ENCODE results near the gene IMMP2L.
"Not testable (repeated sequence)": the region's sequence is repeated elsewhere in the genome, so short reads cannot be mapped to it uniquely, and the experiment has no call there.

The IMMP2L gene

DNA sequence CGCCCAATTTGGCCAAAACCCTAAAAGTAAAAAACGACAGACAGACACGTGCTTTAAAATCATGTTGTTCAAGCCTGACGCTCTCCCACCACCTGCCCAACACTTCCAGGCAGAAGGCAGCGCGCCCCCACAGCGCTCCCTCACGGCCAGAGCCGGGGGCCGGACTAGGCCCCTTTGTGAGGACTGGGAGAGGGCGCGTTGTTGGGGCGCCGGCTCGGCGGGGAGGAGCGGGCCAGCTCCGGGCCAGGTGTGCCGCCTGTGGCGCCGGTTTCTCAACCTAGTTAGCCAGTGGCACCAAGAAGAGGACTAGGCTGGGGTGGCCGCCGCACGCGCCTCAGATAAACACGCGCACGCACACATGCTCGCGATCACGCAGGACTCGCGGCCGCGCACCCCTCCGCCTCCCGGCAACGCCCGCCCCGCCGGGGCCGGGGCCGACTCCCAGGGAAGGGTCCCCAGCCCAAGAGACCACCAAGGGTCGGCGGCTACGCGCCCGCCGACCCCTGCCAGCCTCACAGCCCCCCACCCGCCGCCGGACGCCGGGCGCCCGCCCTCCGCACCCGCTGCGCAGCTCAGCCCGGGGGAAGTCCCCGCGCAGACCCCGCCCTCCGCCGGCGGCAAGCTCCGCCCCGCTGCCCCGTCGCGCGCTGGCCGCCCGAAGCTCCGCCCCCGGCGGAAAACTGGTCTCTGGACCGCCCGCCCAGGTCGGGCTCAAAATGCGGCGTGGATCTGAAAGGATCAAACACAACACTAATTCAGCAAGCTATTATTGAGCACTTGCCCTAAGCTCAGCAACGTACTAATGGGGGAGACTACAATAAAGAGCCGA lies at the start of gene IMMP2L:
TSS of gene IMMP2L (minus strand) at position 589 of the 829 bp plus-strand sequence.
- DNase-seq, result peak; percentile 83

GRCh38 chr7:111609483-111610254 lies 47.4 kb upstream of the IMMP2L start:
- not testable (repeated sequence) for DNase-seq

DNA sequence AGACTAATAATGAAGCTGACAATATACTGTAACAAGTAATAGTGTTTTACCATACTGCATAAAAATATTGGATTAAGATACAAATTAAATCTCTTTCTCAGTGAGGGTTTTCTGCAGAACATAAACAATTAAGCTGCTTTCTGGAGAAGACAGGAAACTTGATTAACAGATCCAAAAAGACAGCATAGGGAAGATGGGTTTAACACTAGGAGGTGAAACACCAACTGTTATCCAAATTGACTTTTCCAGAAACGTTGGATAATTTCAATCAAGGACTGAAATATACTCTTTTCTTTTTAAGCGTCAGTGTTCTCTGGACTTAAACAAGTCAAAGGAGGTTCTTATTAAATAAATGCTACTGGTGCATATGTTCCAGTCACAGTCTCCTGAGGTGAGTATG lies 45.3 kb upstream of the IMMP2L start:
- DNase-seq, result no peak

- DNase-seq, result no peak
Measured at GRCh38 chr7:111605246-111605645, 43.0 kb upstream of the IMMP2L start.

- DNase-seq, result no peak
Measured at GRCh38 chr7:111600091-111600490, 37.8 kb upstream of the IMMP2L start.

GRCh38 chr7:111595780-111596179 lies 33.5 kb upstream of the IMMP2L start:
- DNase-seq, result no peak

DNA sequence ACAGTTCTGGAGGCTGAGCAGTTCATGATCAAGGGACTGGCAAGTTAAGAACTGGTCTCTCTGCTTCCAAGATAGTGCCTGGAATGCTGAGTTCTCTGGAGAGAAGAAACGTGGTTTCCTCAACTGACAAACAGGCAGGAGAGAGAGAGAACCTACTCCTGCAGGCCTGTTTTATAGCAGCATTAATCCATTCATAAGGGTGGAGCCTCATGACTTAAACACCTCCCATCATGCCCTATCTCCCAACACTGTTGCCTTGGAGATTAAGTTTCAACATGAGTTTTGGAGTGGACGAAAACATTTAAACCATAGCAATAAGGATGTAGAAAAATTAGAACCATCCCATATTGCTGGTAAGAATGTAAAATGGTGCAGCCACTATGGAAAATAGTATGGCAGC lies 32.3 kb upstream of the IMMP2L start:
- no peak for DNase-seq

DNA sequence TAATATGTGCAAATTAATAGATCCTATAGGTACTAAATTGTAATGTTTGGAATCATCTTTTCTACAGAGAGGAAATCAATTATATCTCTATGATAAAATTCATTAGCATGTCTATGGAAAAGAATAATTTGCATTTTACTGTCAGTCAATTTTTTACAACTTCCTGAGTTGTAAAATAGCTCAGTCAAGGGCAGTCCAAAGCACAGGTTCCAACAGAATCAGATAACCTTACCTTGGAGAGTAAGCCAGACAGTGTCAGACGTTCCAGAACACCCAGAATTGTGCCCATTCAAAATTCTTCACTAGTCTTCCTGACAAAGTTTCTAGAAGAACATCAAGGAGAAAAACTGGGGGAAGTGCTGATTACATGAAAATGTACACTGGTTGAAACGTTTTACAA lies 31.1 kb upstream of the IMMP2L start:
- peak; percentile 5 for DNase-seq

- no peak for DNase-seq
Measured at GRCh38 chr7:111588065-111588433, 25.8 kb upstream of the IMMP2L start.

- DNase-seq, result no peak
Measured at GRCh38 chr7:111587410-111588064, 25.2 kb upstream of the IMMP2L start.

DNA sequence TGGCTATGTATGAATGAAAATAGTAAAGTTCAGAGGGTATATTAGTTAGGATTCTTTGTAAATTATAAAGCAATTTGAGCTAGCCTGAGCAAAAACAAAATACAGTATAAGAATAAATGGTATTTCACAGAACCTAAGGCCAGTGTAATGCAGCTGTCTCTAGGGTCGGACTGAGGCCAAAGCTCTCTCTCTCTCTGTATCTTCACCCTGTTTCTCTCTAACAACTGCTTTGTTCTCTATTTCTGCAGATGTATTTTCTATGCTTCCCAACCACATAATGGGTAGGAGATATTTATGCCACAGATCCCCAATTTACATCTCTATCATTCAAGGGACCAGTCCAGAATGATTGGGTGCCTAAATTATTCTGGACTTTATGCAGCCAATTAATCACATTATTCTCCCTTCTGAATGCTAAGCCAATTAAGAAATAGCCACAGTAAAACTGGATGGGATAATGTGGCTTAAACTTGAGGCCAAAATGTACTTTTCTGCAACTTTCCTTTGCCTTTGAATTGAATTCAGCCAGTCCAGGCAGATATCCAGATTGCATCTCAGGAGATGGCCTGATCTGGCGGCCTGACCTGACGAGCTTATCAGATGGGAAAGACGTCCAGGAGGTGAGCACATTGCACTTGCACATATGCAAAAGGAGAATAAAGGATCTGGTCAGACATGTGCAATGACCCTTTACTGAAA lies 24.6 kb upstream of the IMMP2L start:
- DNase-seq, result no peak

- DNase-seq, result not testable (repeated sequence)
Measured at GRCh38 chr7:111581784-111582488, 19.6 kb upstream of the IMMP2L start.

DNA sequence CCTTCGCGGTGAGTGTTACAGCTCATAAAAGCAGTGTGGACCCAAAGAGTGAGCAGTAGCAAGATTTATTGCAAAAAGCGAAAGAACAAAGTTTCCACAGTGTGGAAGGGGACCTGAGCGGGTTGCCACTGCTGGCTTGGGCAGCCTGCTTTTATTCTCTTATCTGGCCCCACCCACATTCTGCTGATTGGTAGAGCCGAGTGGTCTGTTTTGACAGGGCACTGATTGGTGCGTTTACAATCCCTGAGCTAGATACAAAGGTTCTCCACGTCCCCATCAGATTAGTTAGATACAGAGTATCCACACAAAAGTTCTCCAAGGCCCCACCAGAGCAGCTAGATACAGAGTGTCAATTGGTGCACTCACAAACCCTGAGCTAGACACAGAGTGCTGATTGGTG lies 18.9 kb upstream of the IMMP2L start:
- not testable (repeated sequence) for DNase-seq

GRCh38 chr7:111578754-111579153 lies 16.5 kb upstream of the IMMP2L start:
- no peak for DNase-seq

- no peak for DNase-seq
Measured at GRCh38 chr7:111571720-111572119, 9.4 kb upstream of the IMMP2L start.

DNA sequence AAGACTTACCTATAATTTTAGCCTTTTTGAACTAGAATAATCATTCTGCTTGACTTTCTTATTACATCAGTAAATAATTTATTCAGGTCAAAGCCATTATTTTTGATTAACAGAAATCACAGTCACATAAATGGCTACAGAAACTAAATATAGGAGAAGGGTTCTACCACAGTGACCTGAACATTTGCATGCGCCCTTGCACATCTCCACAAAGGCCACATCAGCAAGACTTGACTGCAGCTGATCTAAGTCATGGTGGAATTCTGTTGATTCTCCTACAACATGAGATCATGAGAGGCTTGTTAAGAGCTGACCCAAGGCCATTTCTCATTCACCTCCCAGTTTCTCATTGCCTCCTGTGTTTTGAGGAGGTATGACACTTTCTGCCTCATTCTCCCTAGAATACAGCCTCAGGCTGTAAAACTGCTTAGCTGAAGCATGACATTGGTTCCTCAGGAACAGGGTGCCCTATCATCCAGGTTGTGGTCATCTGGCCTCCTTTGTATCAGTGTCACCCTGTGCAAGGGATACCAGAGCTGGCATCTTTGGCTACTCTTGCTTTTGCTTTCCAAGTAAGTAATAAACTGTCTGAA lies 6.7 kb upstream of the IMMP2L start:
- DNase-seq, result no peak

DNA sequence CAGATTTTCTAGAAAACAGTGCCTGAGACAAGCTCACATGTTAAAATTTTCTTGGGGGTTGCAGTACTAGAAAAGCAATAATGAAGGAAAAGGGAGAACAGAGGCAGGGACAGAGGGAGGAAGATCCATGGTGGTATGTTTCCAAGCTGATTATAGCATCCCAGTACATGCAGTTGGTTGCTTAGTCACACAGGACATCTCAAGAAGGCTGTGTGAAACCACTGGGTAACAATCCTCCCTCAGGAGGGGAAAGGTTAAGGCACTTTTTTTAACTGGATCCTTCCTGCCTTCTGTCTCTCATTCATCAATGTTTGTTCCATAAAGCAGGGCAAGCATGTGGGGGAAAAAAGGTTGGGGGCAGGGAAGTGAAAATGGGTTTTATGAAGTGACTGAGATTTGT lies 6.1 kb upstream of the IMMP2L start:
- no peak for DNase-seq

DNA sequence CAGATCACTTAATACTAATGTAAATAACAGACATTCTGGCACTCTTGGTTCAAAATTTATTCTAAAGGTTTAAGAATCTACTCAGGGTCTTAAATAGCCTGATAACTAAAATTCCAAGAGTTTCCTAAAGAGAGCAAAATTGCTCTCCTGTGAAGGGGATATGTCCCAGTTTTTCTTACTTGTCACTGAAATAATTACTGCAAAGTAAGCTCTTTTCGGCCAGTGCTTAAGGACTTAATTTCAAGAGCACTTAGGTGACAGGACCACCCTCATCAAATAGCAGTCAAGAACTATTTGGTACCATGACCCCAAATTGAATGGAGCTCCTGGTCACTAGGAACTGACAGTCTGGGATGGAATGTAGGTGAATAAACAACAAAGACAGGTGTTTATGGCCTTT lies 1.8 kb upstream of the IMMP2L start:
- DNase-seq, result no peak

- no peak for DNase-seq
Measured at GRCh38 chr7:111561654-111561903, 713 bp downstream of the IMMP2L start.

DNA sequence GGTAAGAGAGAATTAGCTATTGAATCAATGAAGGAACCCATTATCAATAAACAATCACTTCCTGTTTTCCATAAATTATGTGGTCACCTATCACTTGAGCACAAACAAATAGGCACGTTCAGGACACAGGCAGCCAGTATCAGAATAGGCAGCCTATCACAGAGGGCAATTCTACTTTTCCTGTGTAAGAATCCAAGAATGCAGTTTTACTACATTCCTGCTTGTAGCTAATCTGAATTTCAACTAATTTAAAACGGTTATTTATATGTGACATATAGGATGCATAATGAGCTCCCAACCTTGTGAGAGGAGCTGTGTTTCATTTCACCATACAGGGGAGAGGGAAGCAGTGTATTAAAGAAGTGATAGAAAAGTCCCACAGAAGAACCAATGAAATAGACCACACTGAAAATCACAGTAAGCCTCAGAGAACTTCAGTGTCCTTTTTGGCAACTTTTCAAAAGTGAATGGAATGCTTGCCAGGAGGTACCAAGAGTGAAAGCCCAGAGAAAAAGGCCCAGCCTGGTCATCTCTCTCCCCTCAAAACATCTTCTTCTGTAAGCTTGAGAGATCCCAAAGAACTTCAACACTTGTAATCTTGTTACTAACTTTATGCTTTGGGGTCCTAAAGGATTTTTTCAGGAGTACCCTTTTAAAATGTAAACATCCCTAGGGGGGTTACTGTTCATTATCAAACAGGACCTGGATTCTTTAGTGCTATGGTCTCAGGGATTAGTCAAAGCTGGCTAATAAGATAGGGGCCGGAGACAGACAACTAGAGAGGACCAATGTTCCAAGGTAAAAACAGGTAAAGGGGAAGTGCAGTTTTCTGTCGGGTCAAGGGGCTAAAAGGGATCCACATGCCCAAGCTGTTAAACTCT lies 1.3 kb downstream of the IMMP2L start:
- DNase-seq, result no peak

DNA sequence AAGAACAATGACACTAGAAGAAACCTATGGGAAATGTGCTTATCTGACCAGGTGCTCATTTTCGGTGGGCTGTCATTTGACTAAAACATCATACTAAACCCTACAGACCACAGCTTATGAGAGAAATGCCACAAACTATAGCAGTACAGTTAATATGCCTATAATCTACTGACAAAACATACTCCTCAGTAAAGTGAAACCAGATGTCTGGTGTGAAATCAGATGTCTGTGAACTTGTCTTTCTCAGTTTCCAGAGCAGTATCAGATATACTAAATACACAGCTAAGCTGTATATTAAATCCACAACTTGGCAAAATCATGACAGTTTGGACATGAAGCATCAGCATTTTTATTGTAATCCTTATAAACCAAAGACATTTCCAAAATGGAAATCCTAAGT lies 3.3 kb downstream of the IMMP2L start:
- no peak for DNase-seq

All from NCI-H526 treated with DMSO at 0.1 percent for 48 hours (cell line).